SU-DHL-6 (cell line): ENCODE measurements around the gene GRID1.

ENCODE experiments used
- H2AFZ ChIP-seq: fragments of 200-600 bp; sonication (generic); 2 replicates; pipeline ENCODE4 v1.6.1; 2014; ENCODE audit warnings: low read depth, mild to moderate bottlenecking, moderate library complexity, mixed read lengths, antibody characterized with exemption, low read length; ENCODE audit not compliant: severe bottlenecking
- H3F3A ChIP-seq: fragments of 200-600 bp; shearing (Covaris generic); 2 replicates; pipeline ENCODE4 v1.6.0; 2016; ENCODE audit warnings: antibody characterized with exemption, mild to moderate bottlenecking; ENCODE audit not compliant: insufficient read depth
- H3K27ac ChIP-seq: fragments of 200-600 bp; sonication (generic); 2 replicates; pipeline ENCODE4 v1.5.1; 2016; ENCODE audit warnings: low read depth, mild to moderate bottlenecking, low read length, moderate library complexity, mixed read lengths
- H3K27me3 ChIP-seq: fragments of 200-600 bp; sonication (generic), shearing (Covaris generic); 2 replicates; pipeline ENCODE4 v1.6.0; 2014; ENCODE audit warnings: mild to moderate bottlenecking, low read length
- H3K36me3 ChIP-seq: fragments of 200-600 bp; sonication (generic); 2 replicates; pipeline ENCODE4 v1.6.1; 2014; ENCODE audit warnings: mild to moderate bottlenecking, low read length, mixed read lengths
- H3K4me2 ChIP-seq: fragments of 300-600, 200-600 bp; shearing (Covaris generic), sonication (generic); 2 replicates; pipeline ENCODE4 v1.6.0; 2014; ENCODE audit warnings: low read length, low read depth, mild to moderate bottlenecking; ENCODE audit not compliant: poor library complexity, severe bottlenecking
- H3K4me3 ChIP-seq: fragments of 200-600 bp; sonication (generic); 2 replicates; pipeline ENCODE4 v1.5.1; 2014; ENCODE audit warnings: antibody characterized with exemption, low read length, mild to moderate bottlenecking, mixed read lengths; ENCODE audit not compliant: insufficient read depth, poor library complexity, severe bottlenecking
- H3K79me2 ChIP-seq: fragments of 200-600 bp; sonication (generic); 2 replicates; pipeline ENCODE4 v1.6.1; 2014; ENCODE audit warnings: mild to moderate bottlenecking, low read length, moderate library complexity; ENCODE audit not compliant: insufficient read depth
- H3K9ac ChIP-seq: fragments of 200-600 bp; sonication (generic); 2 replicates; pipeline ENCODE4 v1.7.0; 2014; ENCODE audit warnings: mild to moderate bottlenecking, low read length
- H3K9me2 ChIP-seq: fragments of 200-600 bp; sonication (generic); replicated peaks from 2 replicates; pipeline ENCODE4 v1.6.1; 2014; ENCODE audit warnings: low read length; ENCODE audit not compliant: insufficient read depth
- H3K9me3 ChIP-seq: fragments of 200-600 bp; sonication (generic); 2 replicates; pipeline ENCODE4 v1.6.1; 2014; ENCODE audit warnings: low read length, mixed read lengths; ENCODE audit not compliant: insufficient read depth
- H4K20me1 ChIP-seq: fragments of 200-600 bp; sonication (generic); 2 replicates; pipeline ENCODE4 v1.6.1; 2014; ENCODE audit warnings: low read depth, mild to moderate bottlenecking, antibody characterized with exemption, low read length, moderate library complexity, mixed read lengths
- EZH2phosphoT487 ChIP-seq: fragments of 200-600 bp; sonication (generic), shearing (Covaris generic); conservative IDR thresholded peaks from 2 replicates; pipeline ENCODE4 v1.6.1; 2018; ENCODE audit warnings: mild to moderate bottlenecking, antibody characterized with exemption, low read length, moderate library complexity, mixed read lengths
- TF ChIP-seq, protein P1 (sequence below): fragments of 200-600 bp; sonication (generic); IDR thresholded peaks from one replicate; pipeline ENCODE4 v1.5.1; 2017; ENCODE audit warnings: antibody characterized with exemption, mild to moderate bottlenecking, low read length, moderate library complexity; ENCODE audit not compliant: insufficient read depth, poor library complexity, severe bottlenecking

Gene GRID1

DNA sequence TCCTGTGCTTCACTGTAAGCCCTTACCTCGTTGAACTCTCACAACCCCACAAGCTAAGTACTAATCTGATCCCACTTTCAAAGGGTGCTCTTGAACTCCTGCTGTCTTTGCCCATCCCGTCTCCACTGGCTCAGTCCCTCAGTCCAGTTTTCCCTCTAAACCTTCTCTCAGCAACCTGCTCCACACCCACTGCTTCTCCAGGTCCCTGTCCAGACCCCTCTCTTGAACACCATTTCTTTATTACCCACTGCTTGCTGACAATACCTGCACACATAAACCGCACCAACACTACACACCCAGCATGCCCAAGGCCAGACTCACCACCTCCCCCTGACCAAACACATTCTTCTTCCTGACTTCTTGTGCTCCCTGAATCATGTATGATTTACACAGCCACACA, 343.3 kb downstream of the GRID1 start:
- no peak for TF ChIP-seq EZH2phosphoT487
- TF ChIP-seq, protein P1, sequence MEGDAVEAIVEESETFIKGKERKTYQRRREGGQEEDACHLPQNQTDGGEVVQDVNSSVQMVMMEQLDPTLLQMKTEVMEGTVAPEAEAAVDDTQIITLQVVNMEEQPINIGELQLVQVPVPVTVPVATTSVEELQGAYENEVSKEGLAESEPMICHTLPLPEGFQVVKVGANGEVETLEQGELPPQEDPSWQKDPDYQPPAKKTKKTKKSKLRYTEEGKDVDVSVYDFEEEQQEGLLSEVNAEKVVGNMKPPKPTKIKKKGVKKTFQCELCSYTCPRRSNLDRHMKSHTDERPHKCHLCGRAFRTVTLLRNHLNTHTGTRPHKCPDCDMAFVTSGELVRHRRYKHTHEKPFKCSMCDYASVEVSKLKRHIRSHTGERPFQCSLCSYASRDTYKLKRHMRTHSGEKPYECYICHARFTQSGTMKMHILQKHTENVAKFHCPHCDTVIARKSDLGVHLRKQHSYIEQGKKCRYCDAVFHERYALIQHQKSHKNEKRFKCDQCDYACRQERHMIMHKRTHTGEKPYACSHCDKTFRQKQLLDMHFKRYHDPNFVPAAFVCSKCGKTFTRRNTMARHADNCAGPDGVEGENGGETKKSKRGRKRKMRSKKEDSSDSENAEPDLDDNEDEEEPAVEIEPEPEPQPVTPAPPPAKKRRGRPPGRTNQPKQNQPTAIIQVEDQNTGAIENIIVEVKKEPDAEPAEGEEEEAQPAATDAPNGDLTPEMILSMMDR, result no peak
- no peaks in the 10 kb centered on the region for H3K27me3 ChIP-seq
- H3K9ac ChIP-seq, result no peak overlapping the region
- H3F3A ChIP-seq, result no peaks in the 10 kb centered on the region
- H3K36me3 ChIP-seq, result no peaks in the 10 kb centered on the region
- no peaks in the 10 kb centered on the region for H3K79me2 ChIP-seq
- no peaks in the 10 kb centered on the region for H4K20me1 ChIP-seq
- no peak overlapping the region for H3K27ac ChIP-seq
- H2AFZ ChIP-seq, result no peak overlapping the region
- H3K9me2 ChIP-seq, result no peaks in the 10 kb centered on the region
- H3K4me3 ChIP-seq, result no peak overlapping the region
- no peak overlapping the region for H3K4me2 ChIP-seq
- no peaks in the 10 kb centered on the region for H3K9me3 ChIP-seq

DNA sequence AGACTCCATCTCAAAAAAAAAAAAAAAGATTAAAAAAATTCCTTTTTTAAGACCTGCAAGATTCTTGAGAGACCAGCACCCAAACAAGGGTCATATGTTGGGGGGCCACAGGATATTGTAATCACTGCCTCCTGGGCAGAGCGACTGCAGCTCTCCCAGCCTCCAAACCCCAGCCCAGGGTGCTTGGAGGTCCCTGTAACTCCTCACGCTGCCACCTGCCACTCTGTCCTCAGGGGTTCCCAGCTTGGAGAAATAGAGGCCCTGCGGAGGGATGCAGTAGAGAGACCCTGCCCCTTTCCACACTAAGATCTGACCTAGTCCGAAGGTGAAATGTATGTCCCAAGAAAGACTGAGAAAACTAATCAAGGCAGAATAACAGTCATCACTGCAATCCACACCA, 343.7 kb downstream of the GRID1 start:
- Histone ChIP-seq H3F3A (no peaks in the 10 kb centered on the region), H2AFZ (no peak overlapping the region), H3K4me2 (no peak overlapping the region), H3K79me2 (no peaks in the 10 kb centered on the region), H3K9me3 (no peaks in the 10 kb centered on the region), H3K9ac (no peak overlapping the region), H3K9me2 (no peaks in the 10 kb centered on the region), H3K27me3 (no peaks in the 10 kb centered on the region), H3K4me3 (no peak overlapping the region), H3K27ac (no peak overlapping the region), H4K20me1 (no peaks in the 10 kb centered on the region), H3K36me3 (no peaks in the 10 kb centered on the region)
- TF ChIP-seq EZH2phosphoT487, result no peak
- TF ChIP-seq, protein P1, result no peak

DNA sequence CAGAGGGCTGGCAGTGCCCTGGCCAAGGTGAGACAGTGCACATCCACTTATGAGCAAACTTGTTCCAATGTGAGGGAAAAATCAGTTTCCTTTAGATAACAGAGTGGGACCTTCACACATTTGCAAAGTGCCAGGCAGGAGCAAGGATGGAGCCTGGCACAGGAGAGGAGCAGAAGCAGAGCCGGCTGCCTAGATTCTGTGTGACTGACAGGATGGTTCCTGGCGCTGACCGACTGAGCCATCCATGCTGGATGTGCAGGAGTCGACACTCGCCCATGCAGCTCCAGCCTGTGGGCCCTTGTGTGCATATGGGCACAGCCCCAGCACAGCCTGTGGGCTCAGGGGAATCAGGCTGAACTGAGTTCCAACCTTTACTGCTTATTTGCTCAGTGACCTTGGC, 346.5 kb downstream of the GRID1 start:
- Histone ChIP-seq H3K4me2 (no peak overlapping the region), H3K79me2 (no peaks in the 10 kb centered on the region), H4K20me1 (no peaks in the 10 kb centered on the region), H3K4me3 (no peak overlapping the region), H3K27ac (no peak overlapping the region), H3K9me3 (no peaks in the 10 kb centered on the region), H3K9me2 (no peaks in the 10 kb centered on the region), H3K9ac (no peak overlapping the region), H2AFZ (no peak overlapping the region), H3F3A (no peaks in the 10 kb centered on the region), H3K27me3 (no peaks in the 10 kb centered on the region), H3K36me3 (no peaks in the 10 kb centered on the region)
- no peak for TF ChIP-seq EZH2phosphoT487
- TF ChIP-seq, protein P1, result no peak
